ENCODE results near the gene MCC.

DNA sequence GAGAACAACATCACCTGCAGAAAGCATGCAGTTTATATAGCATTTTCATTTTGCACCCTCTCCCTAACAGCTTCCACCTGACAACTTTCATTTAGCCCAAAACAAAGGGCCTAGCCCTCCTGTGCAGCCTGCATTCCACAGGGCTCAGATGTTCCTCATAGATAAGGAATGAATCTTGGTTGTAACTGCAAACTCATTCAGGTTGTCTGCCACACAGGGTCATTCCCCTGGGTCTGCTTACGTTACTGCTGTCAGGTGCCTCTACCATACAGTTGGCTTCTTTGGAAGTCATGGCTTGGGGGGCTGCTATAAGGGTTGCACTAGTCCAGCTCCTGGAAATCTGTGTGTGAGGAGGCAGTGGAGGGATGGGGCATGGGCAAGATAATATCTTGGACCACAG is 514.3 kb downstream of the MCC start:
- TF ChIP-seq EZH2 (IDR thresholded peaks at IDR 0.05): no peak
- TF ChIP-seq, protein P1, sequence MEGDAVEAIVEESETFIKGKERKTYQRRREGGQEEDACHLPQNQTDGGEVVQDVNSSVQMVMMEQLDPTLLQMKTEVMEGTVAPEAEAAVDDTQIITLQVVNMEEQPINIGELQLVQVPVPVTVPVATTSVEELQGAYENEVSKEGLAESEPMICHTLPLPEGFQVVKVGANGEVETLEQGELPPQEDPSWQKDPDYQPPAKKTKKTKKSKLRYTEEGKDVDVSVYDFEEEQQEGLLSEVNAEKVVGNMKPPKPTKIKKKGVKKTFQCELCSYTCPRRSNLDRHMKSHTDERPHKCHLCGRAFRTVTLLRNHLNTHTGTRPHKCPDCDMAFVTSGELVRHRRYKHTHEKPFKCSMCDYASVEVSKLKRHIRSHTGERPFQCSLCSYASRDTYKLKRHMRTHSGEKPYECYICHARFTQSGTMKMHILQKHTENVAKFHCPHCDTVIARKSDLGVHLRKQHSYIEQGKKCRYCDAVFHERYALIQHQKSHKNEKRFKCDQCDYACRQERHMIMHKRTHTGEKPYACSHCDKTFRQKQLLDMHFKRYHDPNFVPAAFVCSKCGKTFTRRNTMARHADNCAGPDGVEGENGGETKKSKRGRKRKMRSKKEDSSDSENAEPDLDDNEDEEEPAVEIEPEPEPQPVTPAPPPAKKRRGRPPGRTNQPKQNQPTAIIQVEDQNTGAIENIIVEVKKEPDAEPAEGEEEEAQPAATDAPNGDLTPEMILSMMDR (IDR thresholded peaks at IDR 0.05): no peak
- TF ChIP-seq EZH2phosphoT487 (IDR thresholded peaks at IDR 0.05): no peak
